SK-N-SH treated with all-trans-retinoic acid at 6 μM for 48 hours (cell line): ENCODE data around the gene TMEM245.

Experiments
- SNAI2 ChIP-seq: fragments of 250-450 bp; sonication (Bioruptor Pico); IDR thresholded peaks from 2 replicates; pipeline ENCODE4 v1.5.0; 2020; ENCODE audit warnings: mild to moderate bottlenecking, moderate library complexity
- ZC3H10 ChIP-seq: fragments of 250-450 bp; sonication (Bioruptor Pico); IDR thresholded peaks from 2 replicates; pipeline ENCODE4 v1.5.1; 2021; ENCODE audit warnings: mild to moderate bottlenecking, moderate library complexity
- TF ChIP-seq, protein P1 (sequence below): fragments of 250-450 bp; sonication (Bioruptor Pico); IDR thresholded peaks from 2 replicates; pipeline ENCODE4 v1.5.1; 2020; ENCODE audit warnings: low read depth, mild to moderate bottlenecking, moderate library complexity

DNA sequence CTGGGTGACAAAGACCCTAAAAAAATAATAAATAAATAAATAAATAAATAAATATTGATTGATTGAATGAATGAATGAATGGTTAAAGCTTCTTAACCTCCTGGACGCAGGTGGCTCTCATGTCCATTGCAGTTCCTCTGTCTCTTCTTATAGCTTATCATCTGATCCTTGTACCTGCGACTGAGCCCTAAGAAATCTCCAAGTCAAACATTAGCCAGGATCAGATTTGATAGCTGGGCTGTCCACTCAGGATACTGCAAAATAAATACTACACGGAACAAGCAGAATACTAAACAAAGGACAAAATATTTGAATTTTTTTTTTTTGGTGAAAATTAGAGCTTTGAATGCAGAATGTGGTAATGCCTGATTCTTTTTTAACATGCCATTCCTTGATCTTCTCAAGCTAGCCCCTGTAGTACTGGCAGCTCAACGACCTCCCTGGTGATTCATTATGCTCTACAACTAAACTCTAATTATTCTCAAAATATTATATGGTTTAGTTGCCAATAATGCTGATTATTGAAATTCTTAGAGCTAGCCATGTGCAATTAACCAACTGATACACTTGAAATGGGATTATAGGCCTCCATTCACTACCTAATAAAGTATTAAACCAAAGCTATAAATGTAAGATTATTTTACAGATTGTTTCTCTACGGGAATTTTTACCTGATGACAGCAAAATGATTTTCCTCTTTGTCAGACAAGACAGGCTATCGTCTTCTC, 9.9 kb upstream of the TMEM245 start:
- TF ChIP-seq, protein P1, sequence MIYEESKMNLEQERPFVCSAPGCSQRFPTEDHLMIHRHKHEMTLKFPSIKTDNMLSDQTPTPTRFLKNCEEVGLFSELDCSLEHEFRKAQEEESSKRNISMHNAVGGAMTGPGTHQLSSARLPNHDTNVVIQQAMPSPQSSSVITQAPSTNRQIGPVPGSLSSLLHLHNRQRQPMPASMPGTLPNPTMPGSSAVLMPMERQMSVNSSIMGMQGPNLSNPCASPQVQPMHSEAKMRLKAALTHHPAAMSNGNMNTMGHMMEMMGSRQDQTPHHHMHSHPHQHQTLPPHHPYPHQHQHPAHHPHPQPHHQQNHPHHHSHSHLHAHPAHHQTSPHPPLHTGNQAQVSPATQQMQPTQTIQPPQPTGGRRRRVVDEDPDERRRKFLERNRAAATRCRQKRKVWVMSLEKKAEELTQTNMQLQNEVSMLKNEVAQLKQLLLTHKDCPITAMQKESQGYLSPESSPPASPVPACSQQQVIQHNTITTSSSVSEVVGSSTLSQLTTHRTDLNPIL: no peak
- TF ChIP-seq ZC3H10 (CRISPR knock-in tag): no peak
- no peak for TF ChIP-seq SNAI2 (CRISPR knock-in tag)
